HL-60 (cell line): Measurements from ENCODE around the gene PITPNM3.

ENCODE experiments used
- POLR2AphosphoS5 ChIP-seq: IDR thresholded peaks from 2 replicates; pipeline ENCODE4 v1.6.1; 2012; ENCODE audit warnings: low read depth
- SPI1 ChIP-seq: IDR thresholded peaks from 2 replicates; pipeline ENCODE4 v1.6.1; 2012; ENCODE audit warnings: low read depth, mild to moderate bottlenecking, borderline replicate concordance
- TF ChIP-seq, protein P1 (sequence below): IDR thresholded peaks from one replicate; pipeline ENCODE4 v1.5.1; 2011; ENCODE audit warnings: low read length, control low read depth, inconsistent platforms; ENCODE audit not compliant: insufficient read depth
- TF ChIP-seq, protein P2 (sequence below): IDR thresholded peaks from 2 replicates; pipeline ENCODE4 v1.6.1; 2012; ENCODE audit warnings: low read depth; ENCODE audit not compliant: insufficient replicate concordance

DNA sequence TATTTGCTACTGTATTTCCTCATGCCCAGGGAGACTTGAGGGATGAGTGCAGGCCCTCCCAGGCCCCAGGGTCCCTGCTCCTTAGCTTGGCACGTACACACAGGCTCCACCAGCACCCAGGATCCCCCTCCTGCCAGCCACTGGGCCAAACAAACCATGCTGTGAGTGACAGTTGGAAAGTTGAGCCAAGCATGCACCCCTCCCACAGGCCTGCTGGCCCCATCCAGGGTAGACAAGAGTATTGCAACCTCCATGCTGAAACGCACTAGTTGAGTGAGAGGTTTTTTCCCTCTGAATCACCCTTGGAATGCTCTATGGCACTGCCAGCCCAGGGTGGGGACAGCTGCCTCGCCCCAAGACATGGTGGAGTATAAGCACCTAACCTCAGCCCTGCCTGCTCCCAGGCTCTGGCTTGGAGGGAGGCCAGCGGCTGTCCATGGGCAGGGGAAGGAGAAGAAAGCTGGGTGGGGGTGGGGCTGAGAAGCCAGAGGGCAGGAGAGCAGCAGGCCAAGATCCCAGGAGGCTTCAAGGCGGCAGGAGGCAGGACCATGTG is 49.6 kb downstream of the PITPNM3 start:
- TF ChIP-seq, protein P1, sequence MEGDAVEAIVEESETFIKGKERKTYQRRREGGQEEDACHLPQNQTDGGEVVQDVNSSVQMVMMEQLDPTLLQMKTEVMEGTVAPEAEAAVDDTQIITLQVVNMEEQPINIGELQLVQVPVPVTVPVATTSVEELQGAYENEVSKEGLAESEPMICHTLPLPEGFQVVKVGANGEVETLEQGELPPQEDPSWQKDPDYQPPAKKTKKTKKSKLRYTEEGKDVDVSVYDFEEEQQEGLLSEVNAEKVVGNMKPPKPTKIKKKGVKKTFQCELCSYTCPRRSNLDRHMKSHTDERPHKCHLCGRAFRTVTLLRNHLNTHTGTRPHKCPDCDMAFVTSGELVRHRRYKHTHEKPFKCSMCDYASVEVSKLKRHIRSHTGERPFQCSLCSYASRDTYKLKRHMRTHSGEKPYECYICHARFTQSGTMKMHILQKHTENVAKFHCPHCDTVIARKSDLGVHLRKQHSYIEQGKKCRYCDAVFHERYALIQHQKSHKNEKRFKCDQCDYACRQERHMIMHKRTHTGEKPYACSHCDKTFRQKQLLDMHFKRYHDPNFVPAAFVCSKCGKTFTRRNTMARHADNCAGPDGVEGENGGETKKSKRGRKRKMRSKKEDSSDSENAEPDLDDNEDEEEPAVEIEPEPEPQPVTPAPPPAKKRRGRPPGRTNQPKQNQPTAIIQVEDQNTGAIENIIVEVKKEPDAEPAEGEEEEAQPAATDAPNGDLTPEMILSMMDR, result no peak
- TF ChIP-seq, protein P2, sequence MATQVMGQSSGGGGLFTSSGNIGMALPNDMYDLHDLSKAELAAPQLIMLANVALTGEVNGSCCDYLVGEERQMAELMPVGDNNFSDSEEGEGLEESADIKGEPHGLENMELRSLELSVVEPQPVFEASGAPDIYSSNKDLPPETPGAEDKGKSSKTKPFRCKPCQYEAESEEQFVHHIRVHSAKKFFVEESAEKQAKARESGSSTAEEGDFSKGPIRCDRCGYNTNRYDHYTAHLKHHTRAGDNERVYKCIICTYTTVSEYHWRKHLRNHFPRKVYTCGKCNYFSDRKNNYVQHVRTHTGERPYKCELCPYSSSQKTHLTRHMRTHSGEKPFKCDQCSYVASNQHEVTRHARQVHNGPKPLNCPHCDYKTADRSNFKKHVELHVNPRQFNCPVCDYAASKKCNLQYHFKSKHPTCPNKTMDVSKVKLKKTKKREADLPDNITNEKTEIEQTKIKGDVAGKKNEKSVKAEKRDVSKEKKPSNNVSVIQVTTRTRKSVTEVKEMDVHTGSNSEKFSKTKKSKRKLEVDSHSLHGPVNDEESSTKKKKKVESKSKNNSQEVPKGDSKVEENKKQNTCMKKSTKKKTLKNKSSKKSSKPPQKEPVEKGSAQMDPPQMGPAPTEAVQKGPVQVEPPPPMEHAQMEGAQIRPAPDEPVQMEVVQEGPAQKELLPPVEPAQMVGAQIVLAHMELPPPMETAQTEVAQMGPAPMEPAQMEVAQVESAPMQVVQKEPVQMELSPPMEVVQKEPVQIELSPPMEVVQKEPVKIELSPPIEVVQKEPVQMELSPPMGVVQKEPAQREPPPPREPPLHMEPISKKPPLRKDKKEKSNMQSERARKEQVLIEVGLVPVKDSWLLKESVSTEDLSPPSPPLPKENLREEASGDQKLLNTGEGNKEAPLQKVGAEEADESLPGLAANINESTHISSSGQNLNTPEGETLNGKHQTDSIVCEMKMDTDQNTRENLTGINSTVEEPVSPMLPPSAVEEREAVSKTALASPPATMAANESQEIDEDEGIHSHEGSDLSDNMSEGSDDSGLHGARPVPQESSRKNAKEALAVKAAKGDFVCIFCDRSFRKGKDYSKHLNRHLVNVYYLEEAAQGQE, result no peak
- TF ChIP-seq SPI1, result no peak
- no peak for TF ChIP-seq POLR2AphosphoS5
